Breast epithelium (tissue), 4 donors: ENCODE measurements around the gene ZNF83. TPM values are rescaled to one million over a fixed set of nuclear protein-coding genes. Genes with fewer than 3 reads are reported as not detected.
"Not testable (repeated sequence)": the region's sequence is repeated elsewhere in the genome, so short reads cannot be mapped to it uniquely, and the experiment has no call there.

Experiments used
- DNase-seq, 2 donors: peaks; one replicate each; pipeline ENCODE4 v3.0.0-alpha.2; 2019; ENCODE audit warnings: low spot score in 2 of 2
- H3K27ac ChIP-seq, 2 donors: fragments of 200-600 bp; sonication (generic) in 1 of 2; one replicate each; pipeline ENCODE4 v1.5.1; 2016 to 2019; ENCODE audit warnings: mild to moderate bottlenecking in 1 of 2
- H3K27me3 ChIP-seq, 2 donors: fragments of 200-600 bp; sonication (generic) in 1 of 2; one replicate each; pipeline versions ENCODE4 v1.5.1 to v1.6.0; 2017 to 2019; ENCODE audit warnings: control low read depth in 1 of 2, mild to moderate bottlenecking in 1 of 2
- H3K36me3 ChIP-seq: fragments of 200-600 bp; one replicate; pipeline ENCODE4 v1.5.1; 2019
- H3K4me1 ChIP-seq, 2 donors: fragments of 200-600 bp; sonication (generic); one replicate each; pipeline ENCODE4 v1.5.1; 2016 to 2019; ENCODE audit warnings: control low read depth in 1 of 2
- H3K4me3 ChIP-seq, 3 donors: fragments of 200-600 bp; sonication (generic); 1 replicate in 2 of 3; 2 replicates in 1 of 3; pipeline ENCODE4 v1.5.1; 2016 to 2019; ENCODE audit warnings: mild to moderate bottlenecking in 3 of 3, moderate library complexity in 2 of 3
- H3K9me3 ChIP-seq, 2 donors: fragments of 200-600 bp; sonication (generic) in 1 of 2; one replicate each; pipeline ENCODE4 v1.5.1; 2016 to 2019; ENCODE audit warnings: control low read depth in 1 of 2
- CTCF ChIP-seq, 3 donors: fragments of 450-650 bp; IDR thresholded peaks; one replicate each; pipeline ENCODE4 v1.5.1; 2016 to 2017; ENCODE audit warnings: antibody characterized with exemption in 3 of 3, mild to moderate bottlenecking in 3 of 3, moderate library complexity in 3 of 3
- POLR2A ChIP-seq: fragments of 450-650 bp; IDR thresholded peaks from one replicate; pipeline ENCODE4 v1.6.1; 2016; ENCODE audit warnings: antibody characterized with exemption, mild to moderate bottlenecking, moderate library complexity
- POLR2AphosphoS5 ChIP-seq, 3 donors: sonication (generic); formaldehyde crosslinking; IDR thresholded peaks; one replicate each; pipeline ENCODE4 v1.6.1; 2017; ENCODE audit warnings: antibody characterized with exemption in 3 of 3
- intact Hi-C: fragments of 100-400 bp; cut with DNase I; formaldehyde crosslinking; loops from one replicate; pipeline ENCODE4 v1.15.1; 2023; ENCODE audit warnings: low total_unique reads
- total RNA-seq, 3 donors: library from RNA; depleted of rRNA; stranded (reverse); fragments of >200 nt; gene quantifications; one replicate each; pipeline ENCODE4 v1.1.0, GENCODE V29; 2016

ZNF83 gene
- total RNA-seq, 3 donors from 2014 or later: 61.0 to 120 (median 71.8) TPM

- Histone ChIP-seq H3K36me3 (no peaks in the 10 kb centered on the region), H3K4me1 (no peaks in the 10 kb centered on the region), H3K4me3 (no peak overlapping the region), H3K27me3 (no peaks in the 10 kb centered on the region), H3K27ac (no peak overlapping the region), H3K9me3 (no peaks in the 10 kb centered on the region)
- intact Hi-C loops: no loop called here
- TF ChIP-seq CTCF (IDR thresholded peaks at IDR 0.05): no peak
- no peak for TF ChIP-seq POLR2AphosphoS5 (IDR thresholded peaks at IDR 0.05)
- no peak for TF ChIP-seq POLR2A
- no peak for DNase-seq
These were observed 35.2 kb downstream of the ZNF83 start for GRCh38 chr19:52602941-52603340.

- DNase-seq, H3K9me3 ChIP-seq, H3K27me3 ChIP-seq, H3K4me1 ChIP-seq, intact Hi-C loops, H3K36me3 ChIP-seq: not testable (repeated sequence)
- peak overlapping the region; percentile 75 to 91 for H3K27ac ChIP-seq
- peak overlapping the region; percentile 65 to 83 (median 74) for H3K4me3 ChIP-seq
These were observed 36.2 kb downstream of the ZNF83 start for GRCh38 chr19:52601974-52602366.

- intact Hi-C loops: no loop called here
- H3K27me3 ChIP-seq: no peaks in the 10 kb centered on the region
- no peaks in the 10 kb centered on the region for H3K36me3 ChIP-seq
- H3K27ac ChIP-seq: peak overlapping the region; percentile 75 to 91
- TF ChIP-seq POLR2A: no peak
- TF ChIP-seq POLR2AphosphoS5 (IDR thresholded peaks at IDR 0.05): peak in 1 of 3 donors; percentile 28
- TF ChIP-seq CTCF (IDR thresholded peaks at IDR 0.05): peak in 2 of 3 donors; percentile 19 to 27
- no peaks in the 10 kb centered on the region for H3K9me3 ChIP-seq
- H3K4me3 ChIP-seq: peak overlapping the region; percentile 65 to 83 (median 74)
- peak; percentile 88 to 94 for DNase-seq
- no peaks in the 10 kb centered on the region for H3K4me1 ChIP-seq
These were observed 36.9 kb downstream of the ZNF83 start for GRCh38 chr19:52601025-52601973.

DNA sequence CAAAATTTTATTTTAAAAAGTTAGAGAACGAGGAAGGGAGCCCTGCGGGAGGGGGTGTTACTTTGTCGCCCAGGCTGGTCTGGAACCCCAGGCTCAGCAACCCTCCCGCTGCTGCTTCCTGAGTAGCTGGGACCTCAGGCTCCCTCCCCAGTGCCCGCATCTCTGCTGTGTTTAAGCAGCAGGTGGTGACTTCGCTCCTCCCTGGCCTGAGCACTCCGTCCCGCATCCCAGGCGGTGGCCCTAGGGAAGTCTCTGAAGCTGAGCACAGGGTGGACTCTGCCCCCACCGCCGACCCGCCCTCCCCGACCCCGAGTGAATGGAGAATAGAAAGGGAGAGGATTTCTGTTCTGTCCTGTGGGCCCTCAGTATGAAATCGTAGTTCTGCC, 37.5 kb downstream of the ZNF83 start:
- no peak for DNase-seq
- intact Hi-C loops: no loop called here
- peak overlapping the region; percentile 65 to 83 (median 74) for H3K4me3 ChIP-seq

GRCh38 chr19:52599241-52599640, 38.9 kb downstream of the ZNF83 start:
- H3K9me3 ChIP-seq: no peaks in the 10 kb centered on the region
- H3K4me3 ChIP-seq: no peak overlapping the region
- H3K27me3 ChIP-seq: no peaks in the 10 kb centered on the region
- TF ChIP-seq POLR2A (no peak), POLR2AphosphoS5 (IDR thresholded peaks at IDR 0.05) (no peak), CTCF (IDR thresholded peaks at IDR 0.05) (no peak)
- no peak for DNase-seq
- no peaks in the 10 kb centered on the region for H3K4me1 ChIP-seq
- H3K36me3 ChIP-seq: no peaks in the 10 kb centered on the region
- no peak overlapping the region for H3K27ac ChIP-seq
- intact Hi-C loops: no loop called here

More for the DNA sequence above, 37.5 kb downstream of the ZNF83 start:
- peak overlapping the region; percentile 75 to 91 for H3K27ac ChIP-seq
- H3K4me1 ChIP-seq: no peaks in the 10 kb centered on the region
- no peaks in the 10 kb centered on the region for H3K9me3 ChIP-seq
- no peaks in the 10 kb centered on the region for H3K27me3 ChIP-seq
- TF ChIP-seq POLR2AphosphoS5 (IDR thresholded peaks at IDR 0.05): no peak
- TF ChIP-seq POLR2A: no peak
- TF ChIP-seq CTCF (IDR thresholded peaks at IDR 0.05): no peak
- no peaks in the 10 kb centered on the region for H3K36me3 ChIP-seq

DNA sequence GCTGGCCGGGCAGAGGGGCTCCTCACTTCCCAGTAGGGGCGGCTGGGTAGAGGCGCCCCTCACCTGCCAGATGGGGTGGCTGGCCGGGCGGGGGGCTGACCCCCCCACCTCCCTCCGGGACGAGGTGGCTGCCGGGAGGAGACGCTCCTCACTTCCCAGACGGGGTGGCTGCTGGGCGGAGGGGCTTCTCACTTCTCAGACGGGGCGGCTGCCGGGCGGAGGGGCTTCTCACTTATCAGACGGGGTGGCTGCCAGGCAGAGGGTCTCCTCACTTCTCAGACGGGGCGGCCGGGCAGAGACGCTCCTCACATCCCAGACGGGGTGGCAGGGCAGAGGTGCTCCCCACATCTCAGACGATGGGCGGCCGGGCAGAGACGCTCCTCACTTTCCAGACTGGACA, 44.7 kb downstream of the ZNF83 start:
- H3K36me3 ChIP-seq, DNase-seq, H3K9me3 ChIP-seq, H3K4me1 ChIP-seq, intact Hi-C loops, H3K27me3 ChIP-seq, H3K27ac ChIP-seq, H3K4me3 ChIP-seq: not testable (repeated sequence)
